ENCODE results near the gene HYAL1. TPM values are rescaled to one million over a fixed set of nuclear protein-coding genes. Genes with fewer than 3 reads are reported as not detected.

HYAL1 gene
- total RNA-seq, 1 donor from 2014 or later = 51.6 TPM

GRCh38 chr3:50337175-50337861 is 33.9 kb upstream of the HYAL1 start:
- intact Hi-C loops (cut with DNase I) = loop anchor here (5.0 kb wide), 1 partner anchor 35 kb away; the partner anchor contains the start of gene HYAL1
- peak; percentile 100 for DNase-seq (ENCODE audit: low spot score)

GRCh38 chr3:50336452-50337174 is 33.2 kb upstream of the HYAL1 start:
- DNase-seq (ENCODE audit: low spot score) = no peak
- intact Hi-C loops (cut with DNase I) = loop anchor here (5.0 kb wide), 1 partner anchor 34 kb away; the partner anchor contains the start of gene HYAL1

GRCh38 chr3:50334339-50335075 is 31.1 kb upstream of the HYAL1 start:
- intact Hi-C loops (cut with DNase I) = loop anchor here (5.0 kb wide), 1 partner anchor 32 kb away; the partner anchor contains the start of gene HYAL1
- no peak for DNase-seq (ENCODE audit: low spot score)

GRCh38 chr3:50333744-50334328 is 30.5 kb upstream of the HYAL1 start:
- intact Hi-C loops (cut with DNase I) = no loop called here
- DNase-seq (ENCODE audit: low spot score) = no peak

GRCh38 chr3:50331364-50331907 is 28.1 kb upstream of the HYAL1 start:
- intact Hi-C loops (cut with DNase I) = no loop called here
- no peak for DNase-seq (ENCODE audit: low spot score)

GRCh38 chr3:50330330-50330729 is 27.0 kb upstream of the HYAL1 start:
- intact Hi-C loops (cut with DNase I) = no loop called here
- no peak for DNase-seq (ENCODE audit: low spot score)

GRCh38 chr3:50327943-50328691 is 24.7 kb upstream of the HYAL1 start, which contains the start of gene TUSC2:
Gene TUSC2, minus strand, starts transcription at chr3:50328223. Its CDS starts 124 bp downstream, at chr3:50328099.
- DNase-seq (ENCODE audit: low spot score) = peak; percentile 99
- intact Hi-C loops (cut with DNase I) = loop anchor here (5.0 kb wide), 1 partner anchor 41 kb away; no protein-coding TSS in a partner anchor

- no peak for DNase-seq (ENCODE audit: low spot score)
- intact Hi-C loops (cut with DNase I) = loop anchor here (5.0 kb wide), 1 partner anchor 40 kb away; no protein-coding TSS in a partner anchor
Observed at GRCh38 chr3:50327129-50327528, 23.8 kb upstream of the HYAL1 start.

- intact Hi-C loops (cut with DNase I) = loop anchor here (5.0 kb wide), 1 partner anchor 39 kb away; no protein-coding TSS in a partner anchor
- DNase-seq (ENCODE audit: low spot score) = no peak
Observed at GRCh38 chr3:50326182-50326541, 22.8 kb upstream of the HYAL1 start.

GRCh38 chr3:50325497-50326181 is 22.3 kb upstream of the HYAL1 start:
- intact Hi-C loops (cut with DNase I) = loop anchor here (2.0 to 5.0 kb wide), 2 partner anchors 38 to 51 kb away; no protein-coding TSS in a partner anchor
- no peak for DNase-seq (ENCODE audit: low spot score)

GRCh38 chr3:50325113-50325480 is 21.7 kb upstream of the HYAL1 start:
- intact Hi-C loops (cut with DNase I) = loop anchor here (2.0 to 5.0 kb wide), 2 partner anchors 38 to 50 kb away; no protein-coding TSS in a partner anchor
- no peak for DNase-seq (ENCODE audit: low spot score)

GRCh38 chr3:50324351-50325112 is 21.2 kb upstream of the HYAL1 start:
- no peak for DNase-seq (ENCODE audit: low spot score)
- intact Hi-C loops (cut with DNase I) = loop anchor here (2.0 to 5.0 kb wide), 4 partner anchors 37 to 132 kb away; partner anchors contain the start of genes GNAI2 and GNAT1

- intact Hi-C loops (cut with DNase I) = loop anchor here (1.0 to 5.0 kb wide), 4 partner anchors 23 to 131 kb away; partner anchors contain the start of genes GNAI2 and GNAT1
Observed at GRCh38 chr3:50323614-50324199, 20.3 kb upstream of the HYAL1 start.

GRCh38 chr3:50323092-50323600 is 19.8 kb upstream of the HYAL1 start:
- intact Hi-C loops (cut with DNase I) = loop anchor here (1.0 to 5.0 kb wide), 3 partner anchors 23 to 131 kb away; partner anchors contain the start of genes GNAI2 and GNAT1
- no peak for DNase-seq (ENCODE audit: low spot score)

More at GRCh38 chr3:50323614-50324199, 20.3 kb upstream of the HYAL1 start:
- DNase-seq (ENCODE audit: low spot score) = peak; percentile 89

GRCh38 chr3:50322386-50323091 is 19.2 kb upstream of the HYAL1 start, which contains the start of gene HYAL2:
Gene HYAL2, minus strand, starts transcription at chr3:50322745. Its CDS starts 2,256 bp downstream, at chr3:50320489.
- no peak for DNase-seq (ENCODE audit: low spot score)
- intact Hi-C loops (cut with DNase I) = loop anchor here (1.0 to 5.0 kb wide), 3 partner anchors 22 to 130 kb away; partner anchors contain the start of genes GNAI2 and GNAT1

- DNase-seq (ENCODE audit: low spot score) = no peak
- intact Hi-C loops (cut with DNase I) = loop anchor here (5.0 kb wide), 2 partner anchors 85 to 130 kb away; partner anchors contain the start of genes GNAI2 and GNAT1
Observed at GRCh38 chr3:50322115-50322385, 18.7 kb upstream of the HYAL1 start.
